SW 1271 (cell line): Measurements from ENCODE around the gene UST.

Experiments
- DNase-seq, 2 experiments: peaks; one replicate each; lab custom pipeline; 2025; lab: John Stamatoyannopoulos, UW

Gene UST

DNA sequence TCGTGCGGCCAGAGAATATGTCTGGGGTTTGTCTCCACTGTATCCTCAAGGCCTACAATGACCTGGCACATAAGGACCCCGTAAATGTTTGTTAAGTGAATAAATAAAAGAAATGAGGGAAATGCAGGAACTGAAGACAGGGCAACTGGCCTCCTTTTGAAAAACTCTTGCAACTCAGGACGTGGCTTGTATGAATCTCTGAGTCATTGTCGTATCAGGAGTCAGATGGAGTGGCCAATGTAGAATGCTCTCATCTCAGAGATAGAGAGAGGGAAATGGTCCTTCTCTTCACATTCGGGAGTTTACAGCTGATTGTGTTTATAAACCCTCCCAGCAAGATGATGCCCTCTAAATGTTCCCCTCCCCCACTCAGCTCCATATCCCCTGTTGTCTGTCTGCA is 57.1 kb downstream of the UST start:
- DNase-seq, result no peak

DNA sequence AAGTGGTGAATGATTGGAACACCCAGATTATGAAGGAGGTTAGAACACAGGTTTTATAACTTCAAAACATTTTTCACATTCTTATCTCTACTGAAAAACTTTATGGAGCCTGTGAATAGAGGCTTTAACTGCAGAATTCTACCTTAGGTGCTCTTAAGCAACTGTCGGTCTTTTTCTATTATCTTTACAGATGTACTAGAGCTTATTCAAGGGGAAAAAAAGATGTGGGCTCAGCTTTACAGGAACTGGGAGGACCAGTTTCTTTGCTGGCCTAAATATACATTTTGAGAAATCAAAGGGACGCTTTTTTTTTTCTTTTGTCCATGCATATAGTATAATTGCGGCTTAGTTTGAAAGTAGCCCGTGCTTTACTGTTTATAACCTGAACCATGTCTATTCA is 58.9 kb downstream of the UST start:
- no peak for DNase-seq

GRCh38 chr6:148807784-148808183 is 61.0 kb downstream of the UST start:
- DNase-seq, result no peak

DNA sequence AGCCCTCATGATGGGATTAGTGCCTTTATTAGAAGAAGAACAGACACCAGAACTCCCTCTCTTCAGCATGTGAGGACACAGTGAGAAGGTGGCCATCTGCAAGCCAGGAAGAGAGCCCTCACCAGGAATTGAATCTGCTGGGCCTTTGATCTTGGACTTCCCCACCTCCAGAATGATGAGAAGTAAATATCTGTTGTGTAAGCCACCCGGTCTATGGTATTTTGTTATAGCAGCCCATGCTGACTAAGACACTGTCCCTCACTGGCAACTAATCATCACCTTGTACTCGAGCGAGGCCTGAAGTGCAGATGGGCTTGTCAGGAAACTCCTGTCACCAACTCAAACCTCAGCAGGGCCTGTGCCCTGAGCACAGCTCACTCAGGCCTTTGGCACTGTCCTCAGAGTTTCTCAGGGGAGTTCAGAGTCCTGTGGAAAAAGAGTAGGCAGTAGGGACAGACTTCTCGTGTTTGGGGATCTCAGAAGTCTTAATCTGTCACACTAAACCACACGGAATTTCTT is 62.0 kb downstream of the UST start:
- no peak for DNase-seq

DNA sequence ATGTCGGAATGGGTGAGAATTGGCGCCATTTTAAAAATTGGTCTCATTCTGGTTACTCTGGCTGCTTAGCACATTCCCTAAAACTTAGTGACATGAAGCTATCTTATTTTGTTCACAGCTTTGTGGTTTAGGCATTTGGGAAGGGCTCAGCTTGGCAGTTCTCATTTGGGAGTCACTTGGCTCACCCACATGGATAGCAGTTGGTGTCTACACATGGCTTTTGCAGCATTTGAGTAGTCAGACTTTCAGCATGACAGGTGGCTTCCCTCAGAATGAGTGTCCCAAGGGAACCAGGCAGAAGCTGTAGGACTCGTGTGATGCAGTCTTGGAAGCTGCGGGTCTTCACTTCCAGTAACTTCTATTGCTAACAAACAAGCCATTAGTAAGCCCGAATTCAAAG is 64.6 kb downstream of the UST start:
- no peak for DNase-seq

GRCh38 chr6:148814082-148814790 is 67.4 kb downstream of the UST start:
- no peak for DNase-seq

DNA sequence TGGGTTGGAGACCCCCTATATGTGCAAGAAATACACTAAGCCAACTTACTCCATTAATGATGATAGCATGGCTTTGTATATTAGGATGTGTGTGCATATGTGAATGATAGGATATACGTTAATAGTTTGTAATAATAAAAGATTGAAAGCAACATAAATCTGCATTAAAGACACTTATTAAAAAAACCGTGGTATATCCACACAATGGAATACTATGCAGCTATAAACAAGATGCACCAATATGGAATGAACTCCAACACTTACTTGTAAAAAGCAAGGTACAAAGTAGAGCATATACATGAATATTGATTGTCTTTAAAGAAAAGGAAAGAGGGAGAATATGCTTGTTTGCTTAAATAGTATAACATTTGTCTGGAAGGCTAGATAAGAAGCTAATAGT is 68.0 kb downstream of the UST start:
- DNase-seq, result no peak

DNA sequence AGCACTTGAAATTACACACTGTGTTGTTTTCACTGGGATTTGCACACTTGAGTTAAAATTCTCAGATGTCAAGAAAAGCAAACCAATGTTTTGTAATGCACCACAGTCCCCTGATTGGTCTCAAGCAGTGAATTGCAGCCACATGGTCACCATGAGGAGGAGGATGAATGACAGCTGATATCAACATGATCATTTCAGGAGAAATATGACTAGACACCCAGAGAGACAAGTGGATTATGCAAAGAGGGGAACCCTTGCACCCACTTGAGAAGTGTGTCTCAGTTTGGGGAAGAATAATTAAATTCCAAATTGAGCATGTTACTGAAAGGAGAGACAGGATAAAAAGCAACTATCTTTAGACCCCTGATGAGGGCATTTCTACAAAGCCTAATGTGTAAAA is 69.3 kb downstream of the UST start:
- DNase-seq, result no peak

DNA sequence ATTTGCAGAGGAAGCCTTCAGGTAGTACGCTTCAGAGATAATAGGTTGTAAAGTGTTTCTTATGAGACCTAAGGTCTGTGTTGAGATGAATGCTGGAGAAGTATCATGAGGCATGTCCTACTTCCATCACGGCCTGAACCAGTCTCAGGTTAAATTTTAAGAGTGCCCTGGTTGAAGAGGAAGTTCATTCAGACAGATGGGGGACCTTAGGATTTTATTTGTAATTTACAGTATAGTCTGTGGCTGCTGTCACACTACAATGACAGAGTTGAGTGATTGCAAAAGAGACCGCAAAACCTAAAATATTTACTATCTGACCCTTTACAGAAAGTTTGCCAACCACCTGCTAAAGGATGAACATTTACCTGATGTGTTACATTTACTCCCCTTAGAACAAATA is 70.9 kb downstream of the UST start:
- no peak for DNase-seq

DNA sequence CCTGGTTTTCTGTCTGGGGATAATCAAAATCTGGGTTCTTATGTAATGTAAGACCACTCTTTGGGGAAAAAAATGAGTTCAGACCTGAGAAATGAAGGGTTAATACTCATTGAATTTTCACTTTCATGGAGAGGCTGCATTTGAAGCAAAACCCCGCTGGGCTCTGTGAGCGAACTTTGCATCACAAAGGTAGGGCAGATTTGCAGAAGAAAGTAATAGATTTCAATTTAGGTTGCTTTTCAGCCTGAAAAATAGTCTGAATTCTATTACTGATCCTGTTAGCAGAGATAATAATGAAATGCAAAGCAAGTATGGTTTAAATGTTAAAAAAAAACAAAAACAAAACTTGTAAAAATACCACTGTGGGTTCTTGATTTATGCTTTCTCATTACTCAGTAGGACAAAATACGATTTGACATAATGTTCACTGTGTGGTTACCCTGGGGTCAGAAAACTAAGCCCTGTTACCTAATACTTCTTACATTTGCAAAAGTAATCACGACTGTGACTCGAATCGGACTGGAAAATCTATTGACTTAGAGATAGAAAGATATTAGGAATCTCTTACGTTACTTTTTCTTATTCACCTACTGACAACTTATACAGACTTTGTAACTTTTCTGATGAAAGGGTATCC is 72.2 kb downstream of the UST start:
- DNase-seq, result no peak

DNA sequence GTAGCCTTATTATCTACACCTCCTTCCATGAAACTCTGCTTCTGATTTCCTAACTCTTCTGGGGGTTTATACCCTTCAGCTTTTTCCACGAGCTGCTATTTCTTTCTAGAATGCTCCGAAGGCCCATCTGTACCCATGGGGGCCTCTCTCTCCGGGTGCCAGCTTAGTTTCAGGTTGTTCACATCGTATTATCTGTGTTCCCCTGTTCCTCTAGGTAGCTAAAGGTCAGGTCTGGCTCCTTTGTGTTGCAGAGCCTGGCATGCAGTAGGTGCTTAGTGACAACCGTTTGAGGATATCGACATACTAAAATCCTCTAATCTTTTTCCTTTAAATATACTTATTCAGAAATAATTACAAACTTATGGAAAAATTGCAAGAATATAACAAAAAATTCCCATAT is 73.0 kb downstream of the UST start:
- DNase-seq, result no peak

GRCh38 chr6:148822819-148823218 is 76.0 kb downstream of the UST start:
- no peak for DNase-seq

DNA sequence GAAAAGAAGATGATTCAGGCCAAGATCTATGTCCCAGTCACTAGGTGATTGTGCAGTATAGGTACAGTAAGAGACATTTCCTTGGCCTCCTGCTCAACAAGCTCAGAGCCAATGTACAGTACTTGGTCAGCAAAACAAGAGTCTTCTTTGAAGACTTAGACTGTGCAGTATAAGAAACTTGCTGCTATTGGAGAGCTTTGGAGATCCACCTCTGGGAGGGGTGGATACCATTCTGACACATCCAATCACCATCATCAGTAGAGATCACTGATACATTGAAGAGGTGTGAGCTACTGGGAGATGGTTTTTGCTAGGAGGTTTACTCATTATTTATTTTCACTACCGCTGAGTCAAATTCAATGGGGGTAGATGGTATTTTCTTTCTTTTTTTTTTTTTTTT is 77.5 kb downstream of the UST start:
- DNase-seq, result no peak

GRCh38 chr6:148824960-148825359 is 78.1 kb downstream of the UST start:
- no peak for DNase-seq

DNA sequence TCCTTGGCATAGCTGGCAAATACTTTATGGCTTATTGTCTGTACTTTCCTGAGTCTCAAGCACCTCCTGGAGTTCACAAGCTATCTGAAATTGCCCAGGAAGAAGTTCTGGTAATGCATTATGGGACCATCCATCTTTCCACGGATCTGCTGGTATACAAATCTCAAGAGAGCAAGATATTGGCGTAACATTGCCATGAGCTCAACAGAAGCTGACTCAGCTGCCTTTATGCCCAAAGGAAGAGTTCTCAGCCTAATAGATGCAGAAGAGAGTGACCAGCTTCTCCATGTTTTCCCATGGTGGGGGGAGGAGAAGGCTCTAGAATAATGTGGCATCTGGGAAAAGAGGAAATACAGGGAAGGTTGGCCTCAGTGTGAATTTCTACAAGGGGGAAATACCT is 78.7 kb downstream of the UST start:
- no peak for DNase-seq

GRCh38 chr6:148827416-148828045 is 80.7 kb downstream of the UST start:
- DNase-seq, result no peak

DNA sequence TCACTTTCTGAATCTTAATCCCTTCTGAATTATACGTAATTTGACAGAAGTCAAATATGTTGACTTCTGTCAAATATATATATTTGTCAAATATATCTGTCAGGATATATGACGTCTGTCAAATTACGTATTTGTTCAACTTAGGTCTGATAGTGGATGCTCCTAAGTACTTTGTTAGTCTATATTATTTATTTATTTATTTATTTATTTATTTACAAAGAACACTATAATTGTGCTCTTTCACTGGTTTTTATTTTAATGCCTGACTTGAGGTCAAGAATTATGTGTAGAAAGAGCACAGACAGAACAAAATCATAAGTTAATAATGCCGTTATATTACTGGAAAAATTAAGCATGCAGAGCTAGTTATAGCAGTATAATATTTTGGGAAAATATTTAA is 81.2 kb downstream of the UST start:
- no peak for DNase-seq

DNA sequence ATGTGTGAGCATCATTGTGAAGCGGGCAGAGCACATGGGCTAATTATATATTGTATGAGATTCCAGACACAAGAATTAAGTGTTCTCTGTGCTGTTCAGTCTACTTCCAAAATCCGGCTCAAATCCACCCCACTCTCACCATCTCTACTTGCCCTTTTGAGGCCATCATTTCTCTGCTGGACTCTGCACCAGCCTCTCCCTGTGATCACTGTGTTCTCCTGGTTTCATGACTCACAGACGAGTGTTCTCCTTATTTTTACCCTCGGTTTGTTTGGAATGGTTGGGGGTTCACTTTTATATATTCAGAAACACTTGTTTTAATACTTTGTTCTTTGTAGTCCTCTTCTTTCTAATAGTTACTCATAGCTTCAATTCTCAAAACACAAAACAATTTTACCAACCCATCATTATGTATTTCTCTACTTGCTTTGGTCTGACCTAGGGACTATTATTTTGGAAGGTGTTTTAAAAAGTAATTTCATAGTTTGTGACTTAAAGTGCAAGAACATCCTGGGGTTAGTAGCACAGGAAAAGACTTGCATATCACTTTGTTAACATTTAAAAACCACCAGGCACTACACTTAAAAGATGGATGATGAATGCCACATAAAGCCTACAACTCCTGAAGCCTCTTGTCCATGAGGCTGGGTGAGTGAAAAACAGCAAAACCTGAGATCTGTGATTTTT is 82.7 kb downstream of the UST start:
- no peak for DNase-seq

DNA sequence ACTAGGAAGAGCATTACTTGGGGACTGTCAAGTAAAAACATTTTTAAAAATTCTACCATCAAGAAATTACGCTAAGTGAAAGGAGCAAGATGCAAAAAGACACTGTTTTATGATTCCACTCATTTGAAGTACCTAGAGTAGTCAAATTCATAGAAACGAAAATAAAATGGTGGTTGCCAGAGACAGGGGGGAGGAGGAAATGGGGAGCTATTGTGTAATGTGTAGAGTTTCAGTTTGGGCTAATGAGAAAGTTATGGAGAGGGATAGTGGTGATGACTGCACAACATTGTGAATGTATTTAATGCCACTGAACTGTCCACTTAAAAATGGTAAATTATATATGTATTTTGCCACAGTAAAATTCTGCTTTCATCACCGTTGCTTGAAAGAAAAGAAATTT is 83.8 kb downstream of the UST start:
- DNase-seq, result no peak

DNA sequence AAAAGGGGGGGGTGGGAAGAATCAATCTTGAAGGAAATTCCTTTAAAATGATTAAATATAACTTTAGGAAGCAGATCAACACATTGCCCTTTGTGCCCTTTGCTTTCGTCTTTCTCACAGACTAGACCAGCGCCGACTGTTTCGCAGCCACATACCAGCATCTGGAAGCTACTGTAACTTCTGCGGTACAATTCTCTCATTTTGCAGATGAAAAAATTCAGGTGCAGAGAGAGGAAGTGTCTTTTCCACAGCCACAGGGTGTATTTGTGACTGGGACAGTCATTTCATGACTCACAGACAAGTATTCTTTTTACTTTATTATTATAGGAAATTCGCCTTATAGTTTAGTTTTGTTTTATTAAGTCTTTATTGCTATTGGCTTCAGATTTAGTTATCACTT is 84.2 kb downstream of the UST start:
- no peak for DNase-seq

DNA sequence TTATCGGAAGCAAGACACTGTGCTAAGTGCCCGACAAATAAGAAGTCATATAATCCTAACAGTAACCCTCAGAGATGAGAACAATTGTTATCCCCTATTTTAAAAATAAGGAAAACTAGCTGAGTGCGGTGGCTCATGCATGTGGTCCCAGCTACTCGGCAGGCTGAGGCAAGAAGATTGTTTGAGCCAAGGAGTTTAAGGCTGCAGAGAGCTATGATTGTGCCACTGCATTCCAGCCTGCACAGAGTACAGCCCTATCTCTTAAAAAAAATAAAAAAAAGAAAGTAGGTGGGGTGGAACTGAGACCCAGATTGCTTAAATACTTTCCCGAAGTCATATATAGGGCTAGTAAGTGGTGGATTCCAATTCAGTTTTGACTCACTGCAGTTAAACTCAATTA is 84.7 kb downstream of the UST start:
- no peak for DNase-seq

- DNase-seq, result no peak
Observed at GRCh38 chr6:148835920-148836441, 89.2 kb downstream of the UST start.

DNA sequence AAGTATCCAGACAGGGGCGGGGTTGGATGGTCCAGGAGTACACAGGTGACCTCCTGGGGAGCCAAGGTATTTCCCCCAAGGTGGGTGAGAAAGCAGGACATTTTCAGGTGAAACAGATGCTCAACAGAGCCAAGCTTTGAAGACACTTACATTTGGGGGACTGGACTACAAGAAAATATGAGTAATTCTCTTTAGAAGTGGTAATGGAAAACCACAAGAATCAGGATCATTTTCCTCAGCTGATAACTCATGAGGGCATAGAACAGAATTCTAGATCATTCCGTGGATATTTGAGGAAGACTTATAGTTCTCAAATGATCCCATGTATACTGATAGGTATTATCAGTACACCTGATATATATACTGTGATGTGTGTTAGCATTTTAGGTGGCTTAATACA is 89.9 kb downstream of the UST start:
- no peak for DNase-seq
